Activated naive CD4-positive, alpha-beta T cell treated with anti-CD3 and anti-CD28 coated beads, Interleukin-2, amount 50 U/mL, for 72 hours (primary cell): ENCODE measurements around the gene ATP2C2. TPM values are rescaled to one million over a fixed set of nuclear protein-coding genes. Genes with fewer than 3 reads are reported as not detected.

Experiments used
- ATAC-seq, 2 donors: fragments of 150-1000 bp; cut with Tn5 transposase; 2 replicates each; pipeline ENCODE4 v1.10.0; 2021; ENCODE audit warnings: mild to moderate bottlenecking in 2 of 2, moderate library complexity in 2 of 2
- DNase-seq, 2 donors: peaks; one replicate each; pipeline ENCODE4 v3.0.0; 2021 to 2022; ENCODE audit warnings: low spot score in 2 of 2
- H3K27ac Mint-ChIP-seq, 2 donors: one replicate each; pipeline ENCODE4 v1.8.0; 2022; ENCODE audit warnings: mild to moderate bottlenecking in 2 of 2, mixed read lengths in 2 of 2
- H3K36me3 Mint-ChIP-seq, 2 donors: one replicate each; pipeline ENCODE4 v1.8.0; 2022; ENCODE audit warnings: mixed read lengths in 2 of 2
- H3K9me3 Mint-ChIP-seq, 2 donors: one replicate each; pipeline ENCODE4 v1.8.0; 2022; ENCODE audit warnings: mixed read lengths in 2 of 2
- total RNA-seq, 2 donors: library from RNA; stranded (reverse); gene quantifications; one replicate each; pipeline ENCODE4 v1.2.3, GENCODE V29; 2022

ATP2C2 gene
- not detected for total RNA-seq

GRCh38 chr16:84368308-84368996 lies at the start of gene ATP2C2:
Gene ATP2C2, plus strand, starts transcription at chr16:84368538. Its CDS starts 78 bp downstream, at chr16:84368616.
- no peaks in the 10 kb centered on the region for H3K9me3 Mint-ChIP-seq
- no peaks in the 10 kb centered on the region for H3K36me3 Mint-ChIP-seq
- no peak within 1 kb of the TSS for H3K27ac Mint-ChIP-seq
- DNase-seq, result no peak
- peak in 1 of 2 donors; percentile 24 for ATAC-seq

GRCh38 chr16:84319146-84319760 lies 49.1 kb upstream of the ATP2C2 start:
- ATAC-seq, result no peak
- DNase-seq, result no peak

GRCh38 chr16:84320511-84320910 lies 47.8 kb upstream of the ATP2C2 start:
- Mint-ChIP-seq H3K9me3 (no peaks in the 10 kb centered on the region), H3K36me3 (no peaks in the 10 kb centered on the region), H3K27ac (no peak overlapping the region)
- ATAC-seq, result no peak
- DNase-seq, result no peak

More at GRCh38 chr16:84319146-84319760, 49.1 kb upstream of the ATP2C2 start:
- Mint-ChIP-seq H3K9me3 (no peaks in the 10 kb centered on the region), H3K27ac (no peak overlapping the region), H3K36me3 (no peaks in the 10 kb centered on the region)

- Mint-ChIP-seq H3K9me3 (no peaks in the 10 kb centered on the region), H3K36me3 (no peaks in the 10 kb centered on the region), H3K27ac (no peak overlapping the region)
- DNase-seq, result no peak
- ATAC-seq, result no peak
Observed at GRCh38 chr16:84321932-84322331, 46.4 kb upstream of the ATP2C2 start.

DNA sequence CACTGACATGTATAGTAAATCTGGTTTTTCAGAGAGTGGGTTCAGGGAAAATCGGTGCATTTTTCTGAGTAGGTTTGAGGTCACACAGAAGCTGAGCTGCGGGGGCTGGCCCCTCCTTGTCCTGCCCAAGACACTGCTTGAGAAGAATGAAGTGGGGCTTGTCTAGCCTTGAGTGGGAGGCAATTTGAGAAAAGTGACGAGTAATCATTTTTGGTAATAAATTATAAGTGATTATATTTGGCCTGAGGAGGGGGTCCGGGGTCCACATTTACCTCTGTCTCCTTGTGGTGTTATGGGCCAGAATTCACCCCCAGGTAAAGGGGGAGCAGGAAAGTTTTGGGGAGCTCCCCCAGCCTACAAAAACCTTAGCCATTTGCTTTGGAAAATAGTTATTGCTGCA lies 45.6 kb upstream of the ATP2C2 start:
- Mint-ChIP-seq H3K27ac (no peak overlapping the region), H3K36me3 (no peaks in the 10 kb centered on the region), H3K9me3 (no peaks in the 10 kb centered on the region)
- ATAC-seq (no peak), DNase-seq (no peak)

GRCh38 chr16:84323606-84324005 lies 44.7 kb upstream of the ATP2C2 start:
- Mint-ChIP-seq H3K9me3 (no peaks in the 10 kb centered on the region), H3K27ac (no peak overlapping the region), H3K36me3 (no peaks in the 10 kb centered on the region)
- no peak for DNase-seq
- no peak for ATAC-seq

DNA sequence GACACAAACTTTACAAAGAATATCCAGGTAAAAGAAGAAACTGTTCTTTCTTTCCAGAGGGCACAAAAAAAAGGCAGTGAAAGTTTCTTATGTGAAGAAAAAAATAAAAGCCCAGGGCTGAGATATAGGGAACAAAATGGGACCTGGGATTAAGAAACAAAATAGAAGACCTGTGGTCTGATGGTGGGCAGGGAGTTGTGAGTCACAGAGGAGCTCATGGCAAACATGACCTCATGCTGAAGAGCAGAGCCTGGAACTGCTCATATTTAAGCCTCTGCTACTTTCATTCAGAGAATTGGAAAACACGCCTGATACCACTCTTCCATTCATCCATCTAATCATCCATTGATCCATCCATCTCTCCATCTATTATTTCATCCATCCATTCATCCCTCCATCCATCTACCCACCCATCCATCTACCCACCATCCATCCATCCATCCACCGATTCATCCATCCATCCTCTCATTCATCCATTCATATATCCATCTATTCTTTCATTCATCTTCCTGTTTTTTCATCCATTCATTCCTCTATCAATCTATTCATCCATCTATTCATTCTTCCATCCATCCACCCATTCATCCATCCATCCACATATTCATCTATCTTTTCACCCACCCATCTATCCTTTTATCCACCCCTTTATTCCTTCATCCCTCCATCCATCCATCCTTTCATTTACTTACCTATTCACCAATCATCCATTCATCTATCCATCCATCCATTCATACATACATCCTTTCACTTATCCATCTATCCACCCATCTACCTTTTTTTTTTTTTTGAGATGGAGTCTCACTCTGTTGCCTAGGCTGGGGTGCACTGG lies 43.7 kb upstream of the ATP2C2 start:
- peak in 1 of 2 donors; percentile 28 for ATAC-seq
- Mint-ChIP-seq H3K36me3 (no peaks in the 10 kb centered on the region), H3K9me3 (no peaks in the 10 kb centered on the region), H3K27ac (no peak overlapping the region)
- DNase-seq, result no peak

- Mint-ChIP-seq H3K9me3 (no peaks in the 10 kb centered on the region), H3K36me3 (no peaks in the 10 kb centered on the region), H3K27ac (no peak overlapping the region)
- no peak for ATAC-seq
- DNase-seq, result no peak
Observed at GRCh38 chr16:84326545-84326944, 41.8 kb upstream of the ATP2C2 start.

DNA sequence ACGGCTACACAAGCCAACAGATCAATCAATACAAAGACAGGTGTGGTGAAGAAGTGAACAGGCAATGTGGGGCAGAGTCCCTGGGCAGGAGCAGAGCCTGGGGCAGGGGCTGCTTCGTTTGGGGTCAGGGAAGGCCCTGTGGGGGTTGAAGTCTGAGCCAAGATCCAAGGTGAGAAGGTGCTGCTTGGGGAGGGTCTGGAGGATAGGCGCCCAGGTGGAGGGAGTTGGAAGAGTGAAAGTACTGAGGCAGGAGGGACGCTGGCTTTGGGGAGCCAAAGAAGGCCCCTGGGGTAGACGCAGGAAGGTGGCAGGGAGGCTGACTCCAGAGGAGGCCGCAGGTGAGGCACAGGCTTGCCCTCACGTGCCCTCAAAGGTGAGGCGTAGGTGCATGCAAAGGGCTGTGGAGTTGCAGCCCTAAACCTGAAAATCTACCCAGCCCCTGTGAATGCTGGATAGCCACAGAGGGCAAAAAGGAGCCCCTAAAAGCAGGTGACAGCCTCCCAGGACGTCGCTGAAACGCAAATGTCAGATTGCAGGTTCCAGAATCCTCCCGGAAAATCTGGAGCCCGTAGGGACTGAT lies 40.3 kb upstream of the ATP2C2 start:
- Mint-ChIP-seq H3K27ac (no peak overlapping the region), H3K36me3 (no peaks in the 10 kb centered on the region), H3K9me3 (no peaks in the 10 kb centered on the region)
- ATAC-seq (no peak), DNase-seq (no peak)

GRCh38 chr16:84329016-84329415 lies 39.3 kb upstream of the ATP2C2 start:
- no peak for ATAC-seq
- Mint-ChIP-seq H3K9me3 (no peaks in the 10 kb centered on the region), H3K27ac (no peak overlapping the region), H3K36me3 (no peaks in the 10 kb centered on the region)
- no peak for DNase-seq

DNA sequence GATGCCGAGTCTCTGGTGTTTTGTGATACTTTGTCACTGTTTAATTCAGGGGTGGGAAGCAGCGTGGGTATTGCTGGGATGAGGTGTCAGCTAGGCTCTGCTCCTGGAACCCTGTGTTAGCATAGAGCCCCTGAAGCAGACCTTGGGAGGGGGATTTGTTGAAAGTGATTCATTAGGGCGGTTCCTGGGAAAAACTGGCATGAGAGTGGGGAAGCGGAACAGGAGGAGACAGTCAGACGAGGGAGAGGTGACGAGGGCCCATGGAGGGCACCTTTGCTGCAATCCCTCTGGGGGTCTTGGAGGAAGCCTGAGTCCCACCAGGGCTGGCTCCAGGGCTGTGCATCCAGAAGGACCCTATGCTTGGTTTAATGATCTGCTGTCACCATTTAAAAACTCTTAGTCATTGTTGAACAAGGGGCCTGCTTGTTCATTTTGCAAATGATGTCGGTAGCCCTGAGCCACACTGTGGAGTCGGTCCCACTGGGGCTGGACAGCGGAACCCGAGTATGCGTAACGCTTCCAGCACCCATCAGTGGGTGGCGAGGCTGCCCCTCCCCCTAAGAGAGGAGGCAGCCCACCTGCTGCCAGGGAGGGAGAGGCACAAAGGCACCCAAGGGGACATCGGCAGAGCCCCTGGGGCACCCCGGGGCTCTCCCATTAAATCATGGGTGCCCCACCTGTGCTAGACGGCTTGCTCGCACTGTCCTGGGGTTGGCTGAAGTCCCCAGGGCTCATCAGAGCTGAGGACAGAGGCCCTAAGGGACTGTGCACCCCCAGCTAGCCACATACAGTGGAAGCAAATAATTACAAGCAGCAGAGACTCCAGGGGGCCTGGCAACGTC lies 38.3 kb upstream of the ATP2C2 start:
- no peak for DNase-seq
- H3K36me3 Mint-ChIP-seq, result no peaks in the 10 kb centered on the region
- no peak for ATAC-seq
- no peak overlapping the region for H3K27ac Mint-ChIP-seq
- H3K9me3 Mint-ChIP-seq, result no peaks in the 10 kb centered on the region

DNA sequence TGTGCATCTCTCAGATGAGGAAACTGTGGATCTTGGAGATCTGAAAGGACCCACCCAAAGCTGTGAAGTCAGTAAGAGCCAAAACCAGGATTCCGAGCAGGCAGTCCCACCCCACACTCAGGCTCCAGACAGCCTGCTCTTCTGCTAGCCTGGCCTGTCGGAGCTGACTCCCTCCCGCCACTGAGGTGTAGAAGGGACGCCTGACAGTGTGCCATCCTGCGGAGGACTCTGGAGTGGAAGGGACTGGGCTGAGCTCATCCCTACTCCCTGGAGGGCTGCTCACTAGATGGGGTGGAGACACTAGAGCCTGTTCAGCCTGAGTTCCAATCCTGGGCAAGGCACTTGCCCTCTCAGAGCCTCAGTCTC lies 37.7 kb upstream of the ATP2C2 start:
- DNase-seq (no peak), ATAC-seq (no peak)
- Mint-ChIP-seq H3K36me3 (peaks cover 0 to 4% of the 10 kb centered on the region in 2 donors), H3K9me3 (peaks cover 0 to 5% of the 10 kb centered on the region in 2 donors), H3K27ac (no peak overlapping the region)

GRCh38 chr16:84331998-84332780 lies 36.1 kb upstream of the ATP2C2 start:
- ATAC-seq, result no peak
- no peak for DNase-seq
- H3K36me3 Mint-ChIP-seq, result peaks cover 4 to 13% of the 10 kb centered on the region in 2 donors
- H3K27ac Mint-ChIP-seq, result no peak overlapping the region
- H3K9me3 Mint-ChIP-seq, result peaks cover 3 to 12% of the 10 kb centered on the region in 2 donors

DNA sequence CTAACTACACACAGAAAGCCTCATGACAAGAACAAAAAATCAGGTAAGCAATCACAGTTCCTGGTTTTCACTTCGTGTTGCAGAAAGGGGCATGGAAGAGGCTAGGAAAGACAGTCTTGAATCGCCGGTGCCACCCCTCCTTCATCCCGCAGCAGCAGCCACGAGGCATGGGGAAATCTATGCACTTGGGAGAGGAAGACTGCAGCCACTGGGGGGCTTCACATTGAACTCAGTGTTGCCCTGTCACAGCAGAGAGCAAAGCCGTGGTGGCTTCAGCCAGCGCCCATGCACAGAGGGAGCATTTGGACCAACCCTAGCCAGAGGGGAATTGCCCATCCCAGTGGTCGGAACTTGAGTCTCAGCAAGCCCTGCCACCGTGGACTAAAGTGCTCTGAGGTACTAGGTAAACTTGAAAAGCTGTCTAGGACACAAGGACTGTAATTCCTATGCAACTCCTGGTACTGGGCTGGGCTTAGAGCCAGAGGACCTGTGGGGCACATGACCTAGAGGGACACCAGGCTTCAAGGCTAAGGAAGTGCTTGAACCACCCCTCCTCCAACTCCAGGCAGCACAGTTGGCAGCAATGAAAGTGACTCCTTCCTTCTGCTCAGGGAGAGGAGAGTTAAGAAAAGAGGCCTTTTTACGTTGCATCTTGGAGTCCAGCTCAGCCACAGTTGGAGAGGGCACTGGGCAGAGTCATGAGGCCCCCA lies 35.2 kb upstream of the ATP2C2 start:
- no peak for ATAC-seq
- DNase-seq, result no peak
- no peak overlapping the region for H3K27ac Mint-ChIP-seq
- H3K9me3 Mint-ChIP-seq, result peaks cover 8 to 17% of the 10 kb centered on the region in 2 donors
- peaks cover 8 to 18% of the 10 kb centered on the region in 2 donors for H3K36me3 Mint-ChIP-seq

DNA sequence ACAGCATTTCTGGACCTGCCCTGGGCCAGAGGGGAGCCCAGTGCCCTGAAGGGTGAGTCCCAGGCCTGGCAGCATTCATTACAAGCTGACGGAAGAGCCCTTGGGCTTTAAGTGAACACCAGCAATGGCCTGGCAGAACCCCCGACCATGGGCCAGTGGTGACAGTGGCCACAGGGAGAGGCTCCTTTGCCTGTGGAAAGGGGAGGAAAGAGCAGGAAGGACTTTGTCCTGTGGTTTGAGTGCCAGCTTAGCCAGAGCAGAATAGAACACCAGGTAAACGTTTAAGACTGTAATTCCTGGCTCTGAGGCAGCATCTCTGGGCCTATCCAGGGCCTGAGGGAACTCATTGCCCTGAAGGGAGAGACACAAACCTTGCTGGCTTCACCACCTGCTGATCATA lies 34.3 kb upstream of the ATP2C2 start:
- no peak for ATAC-seq
- H3K36me3 Mint-ChIP-seq, result peaks cover 8 to 18% of the 10 kb centered on the region in 2 donors
- no peak overlapping the region for H3K27ac Mint-ChIP-seq

More for the DNA sequence above, 34.3 kb upstream of the ATP2C2 start:
- DNase-seq, result no peak
- H3K9me3 Mint-ChIP-seq, result peaks cover 8 to 17% of the 10 kb centered on the region in 2 donors
